Fibroblast of skin of abdomen (primary cell): ENCODE results near the gene CHAMP1.
A peak's percentile ranks its signal among the peaks of the same experiment; 100 is the strongest.
"Not testable (repeated sequence)": the region's sequence is repeated elsewhere in the genome, so short reads cannot be mapped to it uniquely, and the experiment has no call there.

Experiments used
- DNase-seq: peaks from one replicate; pipeline ENCODE4 v3.0.0-alpha.2; 2013

Gene CHAMP1

GRCh38 chr13:114334305-114335053, 20.2 kb downstream of the CHAMP1 start:
- no peak for DNase-seq

GRCh38 chr13:114336457-114336856, 22.2 kb downstream of the CHAMP1 start:
- not testable (repeated sequence) for DNase-seq

DNA sequence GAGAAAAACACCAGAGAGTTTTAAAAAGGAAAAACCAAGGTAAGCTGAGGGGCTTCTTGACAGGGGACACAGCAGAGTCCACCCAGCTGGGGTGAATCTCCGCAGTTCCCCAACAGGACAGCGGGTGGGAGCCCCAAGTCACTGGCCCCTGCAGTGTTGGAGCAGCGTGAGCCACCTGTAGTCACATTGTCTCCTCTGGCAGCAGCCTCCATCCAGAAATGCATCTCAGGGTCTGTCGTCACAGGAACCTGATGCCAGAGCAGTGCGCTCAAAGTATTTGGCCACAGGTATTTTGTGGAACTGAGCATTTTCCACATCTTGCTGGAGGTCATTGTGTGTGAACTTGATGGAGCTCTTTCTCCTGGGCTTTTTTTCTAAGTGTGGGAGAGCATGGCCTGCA, 24.7 kb downstream of the CHAMP1 start:
- no peak for DNase-seq

DNA sequence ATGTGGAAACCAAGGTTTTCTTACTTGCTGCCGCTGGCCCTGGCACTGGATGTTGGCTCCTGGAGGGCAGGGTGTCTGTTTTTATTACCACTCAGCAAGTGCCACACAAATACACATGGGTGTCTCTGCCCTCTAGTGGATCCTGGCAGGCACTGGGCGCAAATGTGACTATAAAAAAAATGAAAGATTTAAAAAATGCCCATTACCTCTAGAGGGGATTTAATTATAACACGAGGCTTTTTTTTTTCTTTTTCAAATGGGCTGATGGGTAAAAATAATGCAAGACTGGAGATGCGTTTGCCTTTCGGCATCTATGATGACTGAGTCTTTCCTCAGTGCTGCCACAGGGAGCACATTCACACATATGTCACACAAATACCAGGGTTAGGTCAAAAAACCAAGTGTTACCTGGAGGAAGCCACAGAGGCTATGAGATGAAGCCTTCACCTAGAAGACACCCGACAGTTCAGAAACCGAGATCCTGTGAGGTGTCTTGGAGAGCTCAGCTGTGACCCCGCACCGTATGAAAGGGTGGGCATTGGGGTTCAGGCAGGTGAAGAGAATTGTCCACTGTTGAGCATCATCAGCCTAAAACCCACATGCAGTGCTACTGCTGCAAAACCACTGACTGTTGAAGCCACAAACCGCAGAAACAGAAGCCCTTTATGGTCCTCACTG, 25.7 kb downstream of the CHAMP1 start:
- DNase-seq: peak; percentile 36

DNA sequence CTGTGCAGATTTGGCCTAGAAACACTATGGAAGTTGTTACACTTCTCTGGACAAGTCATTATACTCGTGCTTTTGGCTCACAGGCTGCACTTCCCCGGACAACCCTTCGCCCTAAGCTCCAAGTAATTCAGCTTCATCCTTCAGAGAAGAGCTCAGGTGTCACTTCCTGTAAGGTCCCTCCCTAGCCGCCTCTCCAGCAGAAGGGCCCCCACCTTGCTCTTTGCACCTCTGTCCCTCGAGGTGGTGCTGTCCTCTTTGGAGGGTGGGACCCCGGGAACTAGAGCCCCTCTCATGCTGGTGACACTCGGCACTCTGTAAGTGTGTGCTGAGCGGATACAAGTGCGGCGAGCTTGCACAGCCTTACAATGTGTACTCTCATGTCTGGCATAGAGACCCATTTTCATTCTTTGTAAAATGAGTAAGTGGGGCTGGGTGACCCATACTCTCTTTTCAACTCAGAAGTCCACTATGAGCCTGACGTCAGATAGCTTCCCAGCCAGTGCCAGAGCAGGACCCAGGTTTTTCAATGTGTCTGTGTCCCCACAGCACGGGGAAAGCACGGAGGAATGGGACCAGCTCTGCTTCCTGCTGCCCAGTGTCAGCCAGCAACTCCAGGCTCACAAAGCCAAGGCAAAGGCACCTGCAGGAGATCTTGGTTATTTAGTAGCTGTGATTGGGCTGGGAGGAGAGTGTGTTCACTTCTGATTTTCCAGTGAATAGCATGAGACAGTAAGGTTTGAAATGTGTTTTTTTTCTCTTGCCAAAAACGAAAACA, 26.9 kb downstream of the CHAMP1 start:
- no peak for DNase-seq

DNA sequence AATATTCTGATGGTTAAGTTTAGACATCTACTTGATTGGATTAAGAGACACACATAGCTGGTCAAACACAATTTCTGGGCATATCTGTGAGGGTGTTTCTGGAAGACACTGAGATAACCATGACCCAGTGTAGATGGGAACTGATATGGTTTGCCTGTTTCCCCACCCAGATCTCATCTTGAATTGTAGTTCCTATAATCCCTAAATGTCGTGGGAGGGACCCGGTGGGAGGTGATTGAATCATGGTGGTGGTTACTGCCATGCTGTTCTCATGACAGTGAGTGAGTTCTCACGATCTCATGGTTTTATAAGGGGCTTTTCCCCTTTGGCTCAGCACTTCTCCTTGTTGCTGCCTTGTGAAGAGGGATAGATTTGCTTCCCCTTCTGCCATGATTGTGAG, 33.0 kb downstream of the CHAMP1 start:
- not testable (repeated sequence) for DNase-seq

GRCh38 chr13:114352763-114353162, 38.5 kb downstream of the CHAMP1 start:
- DNase-seq: not testable (repeated sequence)

GRCh38 chr13:114353382-114353781, 39.1 kb downstream of the CHAMP1 start:
- DNase-seq: not testable (repeated sequence)
